PC-3 (cell line): ENCODE data around the gene SCD5.

Experiments used
- EZH2 ChIP-seq: fragments of 300-600 bp; sonication (generic); IDR thresholded peaks from one replicate; pipeline ENCODE4 v1.6.1; 2017; ENCODE audit warnings: antibody characterized with exemption, mild to moderate bottlenecking, low read length; ENCODE audit not compliant: unreplicated experiment
- EZH2phosphoT487 ChIP-seq: fragments of 300-600 bp; sonication (generic); IDR thresholded peaks from 2 replicates; pipeline ENCODE4 v1.6.1; 2018; ENCODE audit warnings: mild to moderate bottlenecking, antibody characterized with exemption, low read length, borderline replicate concordance
- TF ChIP-seq, protein P1 (sequence below): fragments of 300-600 bp; sonication (generic); conservative IDR thresholded peaks from 2 replicates; pipeline ENCODE4 v1.5.1; 2017; ENCODE audit warnings: antibody characterized with exemption, low read depth, mild to moderate bottlenecking, low read length

DNA sequence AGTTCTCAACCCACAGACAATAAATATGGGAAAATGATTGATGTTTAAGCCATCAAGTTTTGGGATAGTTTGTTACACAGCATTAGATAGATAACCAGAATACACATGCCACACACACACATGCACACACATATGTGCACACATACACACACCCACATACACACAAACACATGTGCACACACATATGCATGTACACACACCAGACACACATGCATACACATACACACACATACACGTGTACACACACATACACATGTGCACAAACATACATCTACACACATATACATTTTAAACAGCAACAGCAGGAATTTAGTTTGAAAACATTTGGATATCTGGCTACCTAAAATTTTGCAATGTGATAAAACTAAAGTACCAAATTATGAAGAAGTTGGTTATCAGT lies 194.1 kb downstream of the SCD5 start:
- TF ChIP-seq, protein P1, sequence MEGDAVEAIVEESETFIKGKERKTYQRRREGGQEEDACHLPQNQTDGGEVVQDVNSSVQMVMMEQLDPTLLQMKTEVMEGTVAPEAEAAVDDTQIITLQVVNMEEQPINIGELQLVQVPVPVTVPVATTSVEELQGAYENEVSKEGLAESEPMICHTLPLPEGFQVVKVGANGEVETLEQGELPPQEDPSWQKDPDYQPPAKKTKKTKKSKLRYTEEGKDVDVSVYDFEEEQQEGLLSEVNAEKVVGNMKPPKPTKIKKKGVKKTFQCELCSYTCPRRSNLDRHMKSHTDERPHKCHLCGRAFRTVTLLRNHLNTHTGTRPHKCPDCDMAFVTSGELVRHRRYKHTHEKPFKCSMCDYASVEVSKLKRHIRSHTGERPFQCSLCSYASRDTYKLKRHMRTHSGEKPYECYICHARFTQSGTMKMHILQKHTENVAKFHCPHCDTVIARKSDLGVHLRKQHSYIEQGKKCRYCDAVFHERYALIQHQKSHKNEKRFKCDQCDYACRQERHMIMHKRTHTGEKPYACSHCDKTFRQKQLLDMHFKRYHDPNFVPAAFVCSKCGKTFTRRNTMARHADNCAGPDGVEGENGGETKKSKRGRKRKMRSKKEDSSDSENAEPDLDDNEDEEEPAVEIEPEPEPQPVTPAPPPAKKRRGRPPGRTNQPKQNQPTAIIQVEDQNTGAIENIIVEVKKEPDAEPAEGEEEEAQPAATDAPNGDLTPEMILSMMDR = no peak
- TF ChIP-seq EZH2phosphoT487 (no peak), EZH2 (no peak)
